Smooth muscle cell of the brain vasculature (primary cell): ENCODE results near the gene ZNF12.
"Not testable (repeated sequence)": the region's sequence is repeated elsewhere in the genome, so short reads cannot be mapped to it uniquely, and the experiment has no call there.

Experiments used
- DNase-seq: peaks from one replicate; pipeline ENCODE4 v3.0.0-alpha.2; 2012; ENCODE audit warnings: low read depth, low spot score

The ZNF12 gene

DNA sequence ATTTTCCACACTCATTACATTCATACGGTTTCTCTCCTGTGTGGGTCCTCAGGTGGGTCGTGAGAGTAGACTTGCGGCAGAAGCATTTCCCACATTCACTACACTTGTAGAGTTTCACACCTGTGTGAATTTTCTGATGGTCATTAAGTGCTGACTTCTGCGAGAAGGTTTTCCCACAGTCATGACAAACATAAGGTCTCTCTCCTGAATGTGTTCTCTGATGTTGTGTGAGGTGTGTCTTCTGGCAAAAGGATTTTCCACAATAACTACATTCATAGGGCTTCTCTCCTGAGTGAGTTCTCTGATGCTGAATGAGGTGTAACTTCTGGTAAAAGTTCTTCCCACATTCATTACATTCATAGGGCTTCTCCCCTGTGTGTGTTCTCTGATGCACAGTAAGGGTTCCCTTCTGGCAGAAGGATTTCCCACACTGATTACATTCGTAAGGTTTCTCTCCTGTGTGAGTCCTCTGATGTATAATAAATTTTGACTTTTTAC, 15.1 kb downstream of the ZNF12 start:
- DNase-seq = no peak

DNA sequence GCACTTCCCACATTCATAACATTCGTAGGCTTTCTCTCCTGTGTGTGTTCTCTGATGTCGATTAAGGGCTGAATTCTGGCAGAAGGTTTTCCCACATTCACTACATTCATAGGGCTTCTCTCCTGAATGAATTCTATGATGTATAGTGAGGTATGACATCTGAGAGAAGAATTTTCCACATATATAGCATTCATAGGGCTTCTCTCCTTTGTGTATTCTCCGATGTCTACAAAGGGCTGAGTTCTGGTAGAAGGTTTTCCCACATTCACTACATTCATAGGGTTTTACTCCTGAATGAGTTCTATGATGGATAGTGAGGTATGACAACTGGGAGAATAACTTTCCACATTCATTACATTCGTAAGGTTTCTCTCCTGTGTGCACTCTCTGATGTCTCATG, 15.6 kb downstream of the ZNF12 start:
- DNase-seq = no peak

DNA sequence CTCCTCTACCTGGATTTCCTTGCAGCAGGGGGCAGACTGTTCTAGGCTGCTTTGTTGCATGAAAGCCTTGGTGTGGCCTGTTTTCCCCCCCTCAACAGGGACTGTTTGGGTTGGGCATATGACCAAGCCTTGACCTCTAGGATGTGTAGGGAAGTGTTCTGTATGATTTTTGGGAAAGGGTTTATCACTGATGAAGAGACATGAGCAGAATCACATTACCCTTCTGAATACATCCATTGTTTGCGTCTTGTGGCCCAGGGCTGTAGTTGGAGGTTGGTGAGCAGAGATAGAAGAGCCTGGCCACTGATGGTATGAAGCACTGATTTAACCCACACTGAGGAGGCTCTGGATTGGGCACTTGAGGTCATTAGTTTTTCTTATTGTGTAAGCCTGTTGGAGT, 26.6 kb downstream of the ZNF12 start:
- DNase-seq = no peak

DNA sequence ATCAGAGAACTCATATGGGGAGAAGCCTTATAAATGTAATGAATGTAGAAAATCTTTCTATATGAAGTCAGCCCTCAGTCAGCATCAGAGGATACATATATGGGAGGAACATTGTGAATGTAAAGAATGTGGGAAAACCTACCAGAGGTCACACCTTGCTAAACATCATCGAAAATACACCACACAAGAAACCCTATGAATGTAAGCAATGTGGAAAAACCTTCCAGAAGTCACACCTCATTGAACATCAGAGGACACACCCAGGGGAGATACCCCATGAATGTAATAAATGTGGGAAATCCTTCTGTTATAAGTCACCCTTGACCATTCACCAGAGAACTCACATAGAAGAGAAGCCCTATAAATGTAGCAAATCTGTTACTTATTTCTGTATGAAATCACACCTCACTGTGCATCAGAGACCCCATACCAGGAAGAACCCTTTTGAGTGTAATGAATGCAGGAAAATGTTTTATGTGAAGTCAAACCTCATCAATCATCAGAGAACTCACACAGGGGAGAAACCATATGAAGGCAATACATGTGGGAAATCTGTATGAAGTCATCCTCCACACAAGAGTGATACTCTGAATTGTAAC, 30.8 kb downstream of the ZNF12 start:
- DNase-seq = no peak

DNA sequence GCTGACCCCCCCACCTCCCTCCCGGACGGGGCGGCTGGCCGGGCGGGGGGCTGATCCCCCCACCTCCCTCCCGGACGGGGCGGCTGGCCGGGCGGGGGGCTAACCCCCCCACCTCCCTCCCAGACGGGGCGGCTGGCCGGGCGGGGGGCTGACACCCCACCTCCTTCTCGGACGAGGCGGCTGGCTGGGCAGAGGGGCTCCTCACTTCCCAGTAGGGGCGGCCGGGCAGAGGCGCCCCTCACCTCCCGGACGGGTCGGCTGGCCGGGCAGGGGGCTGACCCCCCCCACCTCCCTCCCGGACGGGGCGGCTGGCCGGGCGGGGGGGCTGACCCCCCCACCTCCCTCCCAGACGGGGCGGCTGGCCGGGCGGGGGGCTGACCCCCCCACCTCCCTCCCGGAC, 35.9 kb downstream of the ZNF12 start:
- not testable (repeated sequence) for DNase-seq

DNA sequence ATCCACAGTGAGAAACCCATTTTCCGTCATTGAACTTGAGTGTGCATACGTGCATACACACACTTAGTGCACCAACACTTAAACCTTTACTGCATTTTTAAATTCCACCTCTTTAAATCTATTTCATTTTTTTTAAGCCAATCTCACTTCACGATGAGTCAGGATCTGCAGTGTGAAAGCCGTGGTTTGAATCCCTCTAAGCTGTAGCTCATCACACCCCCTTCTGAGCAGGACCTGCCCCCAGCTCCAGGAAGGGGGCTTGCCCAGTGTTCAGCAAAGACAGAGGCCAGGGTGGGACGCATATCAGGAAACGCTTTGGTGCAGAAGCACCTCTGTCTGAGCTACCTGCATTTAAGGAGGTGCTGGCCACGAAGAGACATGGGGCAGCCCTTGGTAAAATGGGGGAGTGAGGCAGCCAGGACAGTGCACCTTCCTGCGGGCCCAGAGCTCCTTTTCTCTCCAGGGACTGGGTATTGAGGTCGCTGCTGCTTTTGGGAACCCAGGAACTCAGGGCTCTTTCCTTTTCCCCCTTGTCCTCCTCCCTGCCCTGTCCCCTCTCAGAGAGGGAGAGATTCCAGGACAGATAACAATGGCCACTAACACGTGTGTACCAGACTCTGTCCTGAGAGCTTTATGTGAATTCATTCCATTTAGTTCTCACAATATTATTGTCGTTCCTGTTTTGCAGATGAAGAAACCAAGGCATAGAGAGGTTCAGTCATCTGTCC, 48.0 kb downstream of the ZNF12 start:
- DNase-seq = no peak

DNA sequence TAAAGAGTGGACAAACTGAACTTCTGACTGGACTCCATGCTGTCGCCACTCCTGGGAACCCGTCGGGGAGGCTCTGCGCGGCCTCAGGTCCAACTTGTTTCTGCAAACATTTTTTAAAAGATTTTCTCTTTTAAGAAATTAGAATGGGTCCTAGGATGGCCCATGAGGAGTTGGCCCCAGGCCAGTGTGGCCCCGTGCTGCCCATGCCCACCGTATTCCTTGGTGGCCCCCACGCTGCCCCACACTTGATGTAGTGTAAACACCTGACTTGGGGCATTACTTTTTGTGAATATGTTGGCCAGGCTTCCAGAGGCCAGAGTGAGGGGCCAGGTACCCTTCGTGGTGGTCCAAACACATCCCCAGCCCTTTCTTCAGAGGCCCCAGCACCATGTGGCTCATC, 50.3 kb downstream of the ZNF12 start:
- DNase-seq = no peak

DNA sequence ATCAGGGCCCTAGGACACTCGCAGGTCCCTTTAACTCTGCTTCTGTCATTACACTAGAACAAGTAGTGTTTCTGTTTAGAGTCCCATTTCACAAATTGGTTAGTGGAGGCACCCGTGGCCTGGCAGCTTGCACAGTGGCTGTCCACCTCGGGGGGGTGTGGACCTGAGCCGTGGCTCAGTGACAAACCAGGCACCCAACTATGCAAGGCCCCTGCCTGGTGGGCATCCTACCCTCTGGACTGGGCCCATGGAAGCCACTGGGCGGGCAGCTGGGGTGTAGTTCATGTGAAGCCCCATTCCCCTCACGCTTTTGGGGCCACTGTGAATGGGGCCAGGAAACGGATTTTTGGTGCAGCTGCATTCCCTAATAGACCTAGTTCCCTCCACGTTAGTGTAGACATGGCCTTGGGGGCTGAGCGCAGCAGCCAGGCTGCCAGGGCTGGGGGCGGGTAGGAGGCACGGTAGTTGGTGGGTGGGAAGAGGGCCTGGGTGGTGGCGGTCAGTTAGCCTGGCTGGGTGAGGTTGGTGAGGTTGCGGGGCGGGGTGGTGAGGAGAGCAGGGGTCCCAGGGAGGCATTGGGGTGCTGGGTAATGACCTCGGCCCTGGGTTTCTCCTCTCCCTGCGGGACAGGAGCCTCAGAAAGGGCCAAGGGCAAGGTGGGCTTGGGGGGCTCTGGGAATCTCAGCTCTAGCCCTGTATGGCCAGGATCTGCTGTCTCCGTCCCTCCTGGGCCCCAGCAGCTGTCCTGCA, 50.9 kb downstream of the ZNF12 start:
- no peak for DNase-seq

DNA sequence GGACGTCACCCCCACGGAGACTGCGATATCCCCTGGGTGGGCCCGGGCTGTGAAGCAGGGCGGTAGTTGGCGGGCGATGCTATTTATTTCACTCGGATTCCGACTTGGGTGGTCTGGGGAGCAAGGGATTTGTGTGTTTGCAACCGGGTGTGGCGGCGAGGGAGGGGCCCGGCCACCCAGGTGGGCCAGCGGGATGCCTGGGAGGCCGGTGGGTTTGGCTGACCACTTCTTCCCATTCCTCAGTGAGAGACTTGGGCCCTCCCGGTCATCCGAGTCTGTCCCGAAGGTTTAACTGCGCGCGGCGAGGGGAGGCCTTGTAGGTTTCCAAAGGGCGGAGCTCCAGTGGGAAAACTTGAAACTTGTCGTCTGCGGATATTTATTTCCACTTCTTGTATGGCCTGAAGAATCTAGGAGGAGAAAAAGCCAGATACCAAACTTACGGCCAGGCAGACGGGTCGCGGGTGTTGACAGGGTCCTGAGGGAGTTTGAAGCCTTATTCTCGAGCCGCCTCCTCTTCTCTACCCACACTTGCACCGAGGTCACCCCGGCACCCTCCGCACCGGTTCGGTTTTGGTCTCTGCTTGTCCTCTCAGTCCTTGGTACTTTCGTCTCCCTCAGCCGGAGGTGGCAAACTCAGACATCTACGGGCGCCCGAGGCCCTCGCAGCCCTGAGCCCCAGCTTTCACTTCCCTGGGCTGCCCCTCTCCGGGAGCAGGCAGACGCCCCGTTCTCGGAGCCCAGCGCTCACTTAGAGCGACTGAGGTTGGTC, 51.7 kb downstream of the ZNF12 start:
- no peak for DNase-seq

DNA sequence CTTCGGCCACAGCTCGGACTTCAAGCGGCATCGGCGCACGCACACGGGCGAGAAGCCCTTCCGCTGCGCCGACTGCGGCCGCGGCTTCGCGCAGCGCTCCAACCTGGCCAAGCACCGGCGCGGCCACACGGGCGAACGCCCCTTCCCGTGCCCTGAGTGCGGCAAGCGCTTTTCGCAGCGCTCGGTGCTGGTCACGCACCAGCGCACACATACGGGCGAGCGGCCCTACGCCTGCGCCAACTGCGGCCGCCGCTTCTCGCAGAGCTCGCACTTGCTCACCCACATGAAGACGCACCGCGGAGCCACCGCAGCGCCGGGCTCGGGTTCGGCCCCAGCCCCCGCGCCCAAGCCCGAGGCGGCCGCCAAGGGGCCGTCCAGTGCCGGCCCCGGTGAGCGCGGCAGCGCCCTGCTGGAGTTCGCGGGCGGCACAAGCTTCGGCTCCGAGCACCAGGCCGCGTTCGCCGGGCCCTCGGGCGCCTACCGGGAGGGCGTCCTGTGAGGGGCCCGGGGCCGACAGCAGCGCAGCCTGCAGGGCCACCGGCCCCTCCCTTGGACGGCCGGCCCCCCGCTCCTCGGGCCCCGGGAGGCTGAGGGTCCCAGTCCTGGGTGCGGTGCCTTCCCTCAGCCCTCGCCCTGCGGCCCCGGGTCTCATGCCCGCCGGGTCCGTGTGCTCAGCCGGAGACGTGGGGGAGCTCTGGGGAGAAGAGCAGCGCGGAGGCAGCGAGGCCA, 52.5 kb downstream of the ZNF12 start:
- DNase-seq = no peak

DNA sequence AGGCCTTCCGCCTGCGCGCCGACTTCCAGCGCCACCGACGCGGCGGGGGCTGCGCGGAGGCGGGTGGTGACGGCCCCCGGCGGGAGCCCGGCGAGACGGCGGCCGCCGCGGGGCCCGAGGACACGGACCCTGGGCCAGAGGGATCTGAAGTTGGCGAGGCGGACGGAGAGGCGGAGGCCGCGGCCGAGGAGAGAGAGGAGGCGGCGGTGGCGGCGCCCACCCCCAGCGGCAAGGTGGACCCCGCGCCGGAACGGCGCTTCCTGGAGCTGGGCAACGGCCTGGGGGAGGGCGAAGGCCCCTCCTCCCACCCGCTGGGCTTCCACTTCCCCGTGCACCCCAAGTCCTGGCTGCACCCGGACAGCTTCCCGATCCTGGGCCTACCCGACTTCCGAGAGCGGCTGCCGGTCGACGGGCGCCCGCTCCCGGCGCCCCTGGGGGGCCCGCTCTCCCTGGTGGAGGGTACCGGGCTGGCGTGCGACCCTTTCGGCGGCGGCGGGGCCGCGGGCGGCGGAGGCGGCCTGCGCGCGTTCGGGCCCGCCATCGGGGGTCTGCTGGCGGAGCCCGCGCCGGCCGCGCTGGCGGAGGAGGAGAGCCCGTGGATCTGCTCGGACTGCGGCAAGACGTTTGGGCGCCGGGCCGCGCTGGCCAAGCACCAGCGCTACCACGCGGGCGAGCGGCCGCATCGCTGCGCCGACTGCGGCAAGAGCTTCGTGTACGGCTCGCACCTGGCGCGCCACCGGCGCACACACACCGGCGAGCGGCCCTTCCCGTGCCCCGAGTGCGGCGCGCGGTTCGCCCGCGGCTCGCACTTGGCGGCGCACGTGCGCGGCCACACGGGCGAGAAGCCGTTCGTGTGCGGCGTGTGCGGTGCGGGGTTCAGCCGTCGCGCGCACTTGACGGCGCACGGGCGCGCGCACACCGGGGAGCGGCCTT, 53.4 kb downstream of the ZNF12 start:
- DNase-seq = no peak

DNA sequence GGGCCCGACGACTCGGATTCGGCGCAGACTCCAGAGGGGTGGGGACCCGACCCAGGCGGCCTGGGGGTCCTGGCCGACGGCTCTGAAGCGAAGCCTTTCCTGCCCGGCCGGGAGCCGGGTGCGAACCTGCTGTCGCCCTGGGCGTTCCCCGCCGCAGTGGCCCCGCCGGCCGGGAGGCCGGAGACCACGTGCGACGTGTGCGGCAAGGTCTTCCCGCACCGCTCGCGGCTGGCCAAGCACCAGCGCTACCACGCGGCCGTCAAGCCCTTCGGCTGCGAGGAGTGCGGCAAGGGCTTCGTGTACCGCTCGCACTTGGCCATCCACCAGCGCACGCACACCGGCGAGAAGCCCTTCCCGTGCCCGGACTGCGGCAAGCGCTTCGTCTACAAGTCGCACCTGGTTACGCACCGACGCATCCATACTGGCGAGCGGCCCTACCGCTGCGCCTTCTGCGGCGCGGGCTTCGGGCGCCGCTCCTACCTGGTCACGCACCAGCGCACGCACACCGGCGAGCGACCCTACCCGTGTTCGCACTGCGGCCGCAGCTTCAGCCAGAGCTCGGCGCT, 54.2 kb downstream of the ZNF12 start:
- no peak for DNase-seq

DNA sequence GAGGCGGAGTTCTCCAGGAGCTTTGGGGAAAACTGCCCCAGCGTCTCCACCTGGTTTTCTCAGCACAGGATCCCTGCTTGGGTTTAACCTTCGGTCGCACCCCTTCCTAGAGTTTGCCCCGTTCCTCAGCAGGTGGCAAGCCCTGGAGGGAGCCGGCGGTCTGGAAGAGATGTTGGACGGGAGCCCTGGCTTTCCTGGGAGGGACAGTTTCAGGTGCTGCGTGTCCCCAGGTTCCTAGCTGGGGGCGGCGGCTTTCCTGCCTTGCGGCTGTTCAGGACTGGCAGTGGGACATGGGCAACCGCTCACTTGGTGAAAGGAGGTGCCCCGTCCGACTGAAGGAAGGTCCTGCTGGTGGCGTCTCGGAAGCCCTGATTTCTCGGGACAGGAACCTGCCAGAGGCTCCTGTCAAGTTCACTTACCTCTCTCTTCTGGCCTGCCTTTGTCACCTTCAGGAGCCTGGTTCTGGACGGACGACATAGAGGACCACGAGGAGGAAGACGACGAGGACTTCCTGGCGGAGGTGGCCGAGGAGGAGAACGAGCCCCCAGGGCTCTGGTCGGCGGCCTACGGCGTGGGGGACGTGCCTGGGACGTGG, 54.8 kb downstream of the ZNF12 start:
- no peak for DNase-seq

DNA sequence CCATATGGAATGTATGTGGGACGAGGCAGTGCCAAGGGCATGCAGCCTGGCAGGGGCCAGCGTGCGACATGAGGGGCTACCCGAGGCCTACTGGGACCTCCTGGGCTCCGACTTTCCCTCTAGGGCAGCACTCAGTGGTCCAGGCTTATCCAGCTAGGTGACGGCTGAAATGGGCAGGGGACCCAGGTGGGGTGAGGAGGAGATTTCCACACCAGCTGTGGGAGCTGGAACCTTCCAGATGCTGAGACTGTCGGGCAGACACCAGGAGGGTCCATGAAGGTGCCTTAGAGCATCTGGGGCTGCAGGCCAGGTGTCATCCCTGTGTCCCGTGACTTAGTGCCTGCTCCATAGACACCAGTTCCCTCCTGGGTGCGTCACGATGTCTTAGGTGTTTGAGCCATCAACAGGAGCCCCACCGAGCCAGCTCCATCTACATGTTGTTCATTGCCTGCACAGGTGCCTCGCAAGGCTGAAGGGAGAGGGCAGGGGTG, 56.2 kb downstream of the ZNF12 start:
- no peak for DNase-seq

DNA sequence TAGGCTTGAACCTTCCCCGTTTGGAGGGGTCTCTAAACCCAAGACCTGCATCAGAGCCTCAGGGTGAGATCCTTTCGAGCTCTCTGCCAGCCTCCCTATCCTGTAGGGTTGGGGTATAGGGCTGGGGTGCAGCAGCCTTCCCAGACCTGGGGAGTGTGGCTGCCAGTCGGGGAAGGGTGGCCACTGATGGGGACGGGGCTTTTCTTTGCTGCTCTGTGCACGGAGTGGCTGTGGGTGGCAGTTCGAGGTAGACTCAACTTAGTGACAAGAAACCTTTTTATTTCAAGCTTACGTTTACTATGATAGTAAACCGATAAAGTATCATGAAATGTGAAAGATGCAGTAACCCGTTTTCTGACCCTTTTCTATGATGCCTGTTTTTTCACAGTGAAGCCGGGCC, 56.7 kb downstream of the ZNF12 start:
- no peak for DNase-seq

DNA sequence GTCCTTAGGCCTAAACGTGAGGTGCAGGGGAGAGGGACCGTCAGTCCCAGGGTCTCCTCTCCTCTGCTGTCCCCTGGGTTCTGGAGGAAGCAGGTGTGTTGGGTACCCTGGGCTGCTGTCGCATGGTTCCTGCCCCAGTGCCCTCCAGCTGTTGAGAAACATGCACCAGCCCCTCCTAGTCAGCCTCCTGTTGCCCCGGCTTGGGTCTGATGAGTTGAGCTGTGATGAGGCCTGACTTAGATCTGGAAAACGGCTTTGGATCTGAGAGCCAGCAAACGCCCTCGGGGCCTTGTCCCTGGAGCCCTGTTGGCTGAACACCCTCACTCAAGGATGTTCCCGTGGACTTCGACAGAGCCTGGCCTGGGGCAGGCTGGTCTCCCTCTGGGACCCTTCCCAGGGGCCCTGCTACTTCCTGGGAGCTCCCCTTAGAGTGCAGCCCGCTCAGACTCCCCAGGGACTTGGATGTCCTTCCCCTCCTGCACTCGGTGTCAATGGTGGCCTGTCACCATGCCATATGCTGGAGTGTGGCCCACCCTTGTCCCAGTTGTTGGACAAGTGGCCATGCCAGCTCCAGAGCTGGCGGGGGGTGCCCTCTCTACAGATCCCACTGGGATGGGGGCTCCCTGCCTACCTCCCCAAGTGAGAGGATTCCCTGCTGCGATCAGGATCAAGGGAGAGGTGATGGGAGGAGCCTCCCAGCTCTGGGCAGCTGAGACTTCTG, 57.3 kb downstream of the ZNF12 start:
- DNase-seq = no peak

DNA sequence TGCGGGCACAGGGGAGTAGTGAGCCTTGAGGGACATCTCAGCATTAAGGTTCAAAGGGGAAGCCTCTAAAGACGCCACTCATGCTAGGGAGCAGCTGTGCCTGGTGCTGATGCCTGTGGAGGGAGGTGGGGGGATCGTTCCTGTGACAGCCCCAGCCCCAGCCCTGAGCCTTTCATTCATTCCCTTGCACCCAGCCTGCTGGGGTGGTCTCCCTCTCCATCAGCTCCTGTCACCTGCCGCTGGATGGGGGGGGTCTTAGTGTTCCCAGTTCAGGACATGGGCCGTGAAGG, 58.0 kb downstream of the ZNF12 start:
- no peak for DNase-seq

DNA sequence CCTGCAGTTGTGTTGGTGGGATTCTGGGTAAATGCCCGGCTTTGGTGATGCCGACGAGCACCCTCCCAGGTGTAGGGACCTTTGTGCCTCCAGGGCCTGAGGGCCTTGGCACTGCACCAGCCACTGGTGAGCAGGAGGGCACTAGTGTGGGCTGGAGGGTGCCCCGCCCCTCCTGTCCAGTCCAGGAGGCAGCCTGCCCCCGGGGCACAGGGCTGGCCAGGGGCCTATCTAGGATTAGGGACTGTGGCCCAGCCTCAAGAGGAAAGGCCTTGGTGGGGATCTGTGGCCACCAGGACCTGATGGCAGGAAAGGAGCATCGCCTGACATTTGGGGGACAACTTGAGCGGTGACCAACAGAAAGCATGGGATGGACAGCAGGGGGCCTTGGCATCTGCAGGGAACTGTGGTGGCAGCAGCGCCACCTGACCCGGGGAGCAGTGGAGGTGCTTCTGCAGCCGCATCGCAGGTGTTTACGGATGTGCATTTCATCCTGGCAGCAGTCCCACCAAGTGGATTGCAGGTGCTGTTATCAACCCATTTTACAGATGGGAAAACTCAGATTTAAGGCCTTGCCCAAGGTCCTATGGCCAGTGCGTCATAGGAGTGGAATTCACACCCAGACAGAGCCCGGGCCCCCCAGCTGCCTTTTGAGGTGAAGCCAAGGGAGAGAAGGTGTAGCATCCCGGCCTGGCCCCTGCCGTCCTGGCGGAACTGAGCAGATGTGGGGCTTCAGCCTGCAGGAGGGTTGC, 58.5 kb downstream of the ZNF12 start:
- DNase-seq = no peak
